Suppressor macrophage treated with lipopolysaccharide for 4 hours (primary cell): ENCODE data around the gene NSG2.
"Not testable (repeated sequence)": the region's sequence is repeated elsewhere in the genome, so short reads cannot be mapped to it uniquely, and the experiment has no call there.

Experiments used
- DNase-seq: peaks from one replicate; pipeline ENCODE4 v3.0.0-alpha.2; 2020

NSG2 gene

GRCh38 chr5:174106997-174107655 lies 61.6 kb downstream of the NSG2 start:
- no peak for DNase-seq

- DNase-seq: no peak
These were observed 63.2 kb downstream of the NSG2 start for GRCh38 chr5:174108745-174109144.

GRCh38 chr5:174109698-174110260 lies 64.3 kb downstream of the NSG2 start:
- DNase-seq: no peak

GRCh38 chr5:174110310-174110709 lies 64.8 kb downstream of the NSG2 start:
- DNase-seq: no peak

GRCh38 chr5:174111287-174111973 lies 65.9 kb downstream of the NSG2 start:
- DNase-seq: no peak

- no peak for DNase-seq
These were observed 69.7 kb downstream of the NSG2 start for GRCh38 chr5:174115226-174115625.

GRCh38 chr5:174118823-174119467 lies 73.4 kb downstream of the NSG2 start:
- no peak for DNase-seq

GRCh38 chr5:174119468-174119881 lies 74.0 kb downstream of the NSG2 start:
- DNase-seq: no peak

- DNase-seq: no peak
These were observed 75.0 kb downstream of the NSG2 start for GRCh38 chr5:174120401-174121005.

- DNase-seq: no peak
These were observed 89.0 kb downstream of the NSG2 start for GRCh38 chr5:174134545-174134944.

GRCh38 chr5:174139623-174140022 lies 94.1 kb downstream of the NSG2 start:
- DNase-seq: no peak

GRCh38 chr5:174140452-174141020 lies 95.0 kb downstream of the NSG2 start:
- no peak for DNase-seq

- DNase-seq: no peak
These were observed 95.9 kb downstream of the NSG2 start for GRCh38 chr5:174141398-174141797.

- no peak for DNase-seq
These were observed 99.6 kb downstream of the NSG2 start for GRCh38 chr5:174145091-174145490.

- DNase-seq: no peak
These were observed 100.3 kb downstream of the NSG2 start for GRCh38 chr5:174145821-174146220.

- DNase-seq: no peak
These were observed 101.0 kb downstream of the NSG2 start for GRCh38 chr5:174146556-174146955.

GRCh38 chr5:174147012-174147411 lies 101.5 kb downstream of the NSG2 start:
- DNase-seq: not testable (repeated sequence)

GRCh38 chr5:174147551-174147950 lies 102.0 kb downstream of the NSG2 start:
- no peak for DNase-seq

GRCh38 chr5:174148721-174149120 lies 103.2 kb downstream of the NSG2 start:
- no peak for DNase-seq

- no peak for DNase-seq
These were observed 103.9 kb downstream of the NSG2 start for GRCh38 chr5:174149426-174149825.

- DNase-seq: no peak
These were observed 104.5 kb downstream of the NSG2 start for GRCh38 chr5:174149989-174150388.

GRCh38 chr5:174151599-174152181 lies 106.2 kb downstream of the NSG2 start:
- DNase-seq: no peak

GRCh38 chr5:174154559-174154958 lies 109.1 kb downstream of the NSG2 start:
- DNase-seq: no peak
